Measurements from ENCODE around the gene PHACTR4. TPM values are rescaled to one million over a fixed set of nuclear protein-coding genes. Genes with fewer than 3 reads are reported as not detected.
"Not testable (repeated sequence)": the region's sequence is repeated elsewhere in the genome, so short reads cannot be mapped to it uniquely, and the experiment has no call there.

The PHACTR4 gene
- total and polyA plus RNA-seq, 9 donors, result 20.1 to 50.8 (median 31.8) TPM

GRCh38 chr1:28521502-28522164, 152.1 kb downstream of the PHACTR4 start:
- no peak for TF ChIP-seq POLR2A (IDR thresholded peaks at IDR 0.05)
- TF ChIP-seq EP300 (IDR thresholded peaks at IDR 0.05), result no peak
- TF ChIP-seq CTCF (IDR thresholded peaks at IDR 0.05), result no peak
- Histone ChIP-seq H3K36me3 (no peaks in the 10 kb centered on the region), H3K27ac (no peak overlapping the region), H3K4me3 (no peak overlapping the region), H3K9me3 (no peaks in the 10 kb centered on the region), H3K4me1 (ENCODE audit: insufficient read depth) (peaks cover 5% of the 10 kb centered on the region), H3K27me3 (no peaks in the 10 kb centered on the region)
- 89 to 91% (median 90%) methylated on average over 6 of the region's 6 CpGs for WGBS, 3 donors
- intact Hi-C loops (cut with DNase I), result loop anchor here in 1 of 4 donors (10.0 kb wide), 1 partner anchor 73 kb away; the partner anchor contains the start of gene RAB42
- DNase-seq, result no peak

- intact Hi-C loops (cut with DNase I), result loop anchor here in 1 of 4 donors (10.0 kb wide), 1 partner anchor 72 kb away; the partner anchor contains the start of gene RAB42
- H3K4me1 ChIP-seq (ENCODE audit: insufficient read depth); H3K27ac ChIP-seq; H3K27me3 ChIP-seq; DNase-seq; H3K4me3 ChIP-seq; H3K36me3 ChIP-seq; H3K9me3 ChIP-seq: not testable (repeated sequence)
- 90 to 93% (median 91%) methylated on average over 9 of the region's 9 CpGs for WGBS, 3 donors
Measured at GRCh38 chr1:28522537-28522936, 153.0 kb downstream of the PHACTR4 start.

- not testable (repeated sequence) for DNase-seq; H3K9me3 ChIP-seq; H3K36me3 ChIP-seq; H3K4me3 ChIP-seq; H3K27ac ChIP-seq; H3K4me1 ChIP-seq (ENCODE audit: insufficient read depth); H3K27me3 ChIP-seq
- WGBS, 3 donors, result 74 to 82% (median 75%) methylated on average over 10 of the region's 10 CpGs
- intact Hi-C loops (cut with DNase I), result loop anchor here in 1 of 4 donors (10.0 kb wide), 1 partner anchor 70 kb away; the partner anchor contains the start of gene RAB42
Measured at GRCh38 chr1:28525002-28525642, 155.6 kb downstream of the PHACTR4 start.

GRCh38 chr1:28526886-28527285, 157.3 kb downstream of the PHACTR4 start:
- H3K27ac ChIP-seq, result no peak overlapping the region
- TF ChIP-seq EP300 (IDR thresholded peaks at IDR 0.05), result no peak
- no peak for TF ChIP-seq POLR2A (IDR thresholded peaks at IDR 0.05)
- TF ChIP-seq CTCF (IDR thresholded peaks at IDR 0.05), result no peak
- no peaks in the 10 kb centered on the region for H3K36me3 ChIP-seq
- no peaks in the 10 kb centered on the region for H3K27me3 ChIP-seq
- no peak for DNase-seq
- WGBS, 3 donors, result 88 to 92% (median 92%) methylated on average over 9 of the region's 9 CpGs
- no peak overlapping the region for H3K4me3 ChIP-seq
- H3K9me3 ChIP-seq, result no peaks in the 10 kb centered on the region
- intact Hi-C loops (cut with DNase I), result loop anchor here in 1 of 4 donors (10.0 kb wide), 1 partner anchor 68 kb away; the partner anchor contains the start of gene RAB42
- H3K4me1 ChIP-seq (ENCODE audit: insufficient read depth), result no peaks in the 10 kb centered on the region

- no peaks in the 10 kb centered on the region for H3K36me3 ChIP-seq
- no peaks in the 10 kb centered on the region for H3K27me3 ChIP-seq
- no peaks in the 10 kb centered on the region for H3K4me1 ChIP-seq (ENCODE audit: insufficient read depth)
- 94 to 96% (median 96%) methylated on average over 31 of the region's 31 CpGs for WGBS, 3 donors
- no peak for DNase-seq
- H3K4me3 ChIP-seq, result no peak overlapping the region
- TF ChIP-seq POLR2A (IDR thresholded peaks at IDR 0.05) (no peak), CTCF (IDR thresholded peaks at IDR 0.05) (no peak), EP300 (IDR thresholded peaks at IDR 0.05) (no peak)
- H3K27ac ChIP-seq, result no peak overlapping the region
- intact Hi-C loops (cut with DNase I), result no loop called here
- no peaks in the 10 kb centered on the region for H3K9me3 ChIP-seq
Measured at GRCh38 chr1:28530456-28530855, 160.9 kb downstream of the PHACTR4 start.

Measured in ovary (tissue), 9 donors.